Aorta (tissue), 5 donors: ENCODE measurements around the gene XPC. TPM values are rescaled to one million over a fixed set of nuclear protein-coding genes. Genes with fewer than 3 reads are reported as not detected.
"Not testable (repeated sequence)": the region's sequence is repeated elsewhere in the genome, so short reads cannot be mapped to it uniquely, and the experiment has no call there.

ENCODE experiments used
- ATAC-seq: fragments of 200-7000 bp; cut with Tn5 transposase; one replicate; pipeline ENCODE4 v1.9.1; 2022; ENCODE audit warnings: moderate library complexity; ENCODE audit not compliant: low FRiP score
- DNase-seq, 2 donors: peaks; one replicate each; pipeline ENCODE4 v3.0.0-alpha.2; 2020
- H3K27ac ChIP-seq, 2 donors: one replicate each; pipeline ENCODE4 v1.5.1; 2013; ENCODE audit warnings: low read length in 2 of 2, mild to moderate bottlenecking in 2 of 2, moderate library complexity in 2 of 2, control low read depth in 1 of 2, inconsistent platforms in 1 of 2, low read depth in 1 of 2
- H3K27me3 ChIP-seq, 2 donors: one replicate each; pipeline ENCODE4 v1.6.1; 2013; ENCODE audit warnings: control low read depth in 1 of 2, low read length in 1 of 2, mild to moderate bottlenecking in 1 of 2, moderate library complexity in 1 of 2; ENCODE audit not compliant: insufficient read depth in 2 of 2, control insufficient read depth in 1 of 2
- H3K36me3 ChIP-seq, 2 donors: one replicate each; pipeline ENCODE4 v1.6.1; 2013; ENCODE audit warnings: control low read depth in 1 of 2, low read length in 1 of 2, mild to moderate bottlenecking in 1 of 2; ENCODE audit not compliant: insufficient read depth in 2 of 2, control insufficient read depth in 1 of 2
- H3K4me1 ChIP-seq, 2 donors: one replicate each; pipeline ENCODE4 v1.6.1; 2013; ENCODE audit warnings: low read length in 2 of 2, control low read depth in 1 of 2, mild to moderate bottlenecking in 1 of 2, moderate library complexity in 1 of 2; ENCODE audit not compliant: insufficient read depth in 2 of 2, control insufficient read depth in 1 of 2
- H3K4me3 ChIP-seq, 2 donors: one replicate each; pipeline ENCODE4 v1.5.1; 2013; ENCODE audit warnings: low read length in 2 of 2, control low read depth in 1 of 2, mild to moderate bottlenecking in 1 of 2
- H3K9me3 ChIP-seq: one replicate; pipeline ENCODE4 v1.6.1; 2013; ENCODE audit warnings: mild to moderate bottlenecking, low read length; ENCODE audit not compliant: control insufficient read depth
- WGBS, 2 donors: extraction: QIAGEN DNeasy Blood & Tissue Kit; methylation state at CpG; one replicate each; pipeline ENCODE4 v1.1.7; 2013; 5-methylcytosine and 5-hydroxymethylcytosine counted together
- intact Hi-C, 2 donors: fragments of 100-400 bp; cut with DNase I; formaldehyde crosslinking; loops; one replicate each; pipeline versions ENCODE4 v1.14.2 to v1.15.0; 2022
- polyA plus RNA-seq, 2 donors: library from polyadenylated mRNA; stranded (reverse); fragments of 200-250 nt; gene quantifications; one replicate each; pipeline ENCODE4 v1.2.3, GENCODE V29; 2013
- total RNA-seq, 2 donors: library from RNA; stranded (reverse); fragmentation: NEBNext Ultra II Directional; extraction: Animal tissue kit (Norgen Biotek cat#: 25700); gene quantifications; one replicate each; pipeline ENCODE4 v1.2.1, GENCODE V29; 2021
- donor health status: healthy with polysubstance abuse.
- donor health status: Bipolar disorder and iron deficiency.
- donor health status: DM: no; HTN: no; CAD: no.
- donor health status: DM: no; HTN: no; CAD: no.
- donor health status: DM: yes; HTN: yes; CAD: no.

Gene XPC
- total and polyA plus RNA-seq, 4 donors = 14.3 to 37.1 (median 33.2) TPM

DNA sequence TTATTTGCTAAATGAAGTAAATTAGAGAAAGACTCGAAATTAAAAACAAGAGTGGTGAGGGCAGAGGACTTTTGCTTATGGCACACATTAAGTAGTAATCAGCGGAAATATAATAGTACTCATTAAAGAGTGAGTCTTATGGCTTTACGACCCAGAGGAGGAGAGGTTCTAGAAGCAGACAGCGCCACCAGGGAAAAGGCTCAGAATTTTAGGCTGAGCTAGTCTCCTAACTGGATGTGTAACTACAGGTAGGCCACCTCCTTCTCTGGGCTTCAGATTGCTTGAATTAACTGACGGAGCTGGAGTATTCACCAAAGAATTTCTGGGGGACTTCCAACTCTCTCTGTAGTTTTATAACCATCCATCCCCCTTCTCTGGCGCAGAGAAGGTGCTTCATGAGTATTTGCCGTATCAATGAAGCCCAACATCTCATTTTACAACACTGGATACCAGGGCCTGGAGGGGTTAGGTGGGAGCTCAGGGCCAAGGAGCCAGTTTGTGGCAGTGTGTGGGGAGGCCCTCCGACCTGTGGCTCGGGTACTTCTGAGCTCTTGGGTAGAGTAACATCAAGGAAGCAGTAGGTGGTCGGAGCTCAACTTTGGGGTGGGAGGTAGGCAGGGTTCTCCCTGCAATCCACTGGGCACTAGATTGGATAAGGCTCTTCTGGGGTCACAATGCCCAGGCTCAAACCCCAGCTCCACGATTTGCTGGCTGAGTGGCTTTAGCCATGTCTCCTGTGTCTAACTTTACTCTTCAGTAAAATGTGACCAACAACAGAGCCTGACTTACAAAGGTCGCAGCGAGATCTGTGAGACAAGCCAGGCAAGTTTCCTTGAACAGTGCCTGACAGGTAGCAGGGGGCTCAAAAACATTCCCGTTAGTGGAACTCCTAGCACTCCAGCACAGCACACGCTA, 54.8 kb downstream of the XPC start:
- 54 to 56% methylated on average over 15 of the region's 15 CpGs for WGBS, 2 donors
- DNase-seq = no peak
- intact Hi-C loops = loop anchor here in 1 of 2 donors (5.0 to 10.0 kb wide), 2 partner anchors 51 to 226 kb away; partner anchors contain the start of genes LSM3 and XPC
- no peak overlapping the region for H3K27ac ChIP-seq
- ATAC-seq = no peak
- no peaks in the 10 kb centered on the region for H3K9me3 ChIP-seq
- H3K36me3 ChIP-seq = no peaks in the 10 kb centered on the region
- H3K27me3 ChIP-seq = no peaks in the 10 kb centered on the region
- peak overlapping the region; percentile 45 to 91 for H3K4me3 ChIP-seq
- no peaks in the 10 kb centered on the region for H3K4me1 ChIP-seq

DNA sequence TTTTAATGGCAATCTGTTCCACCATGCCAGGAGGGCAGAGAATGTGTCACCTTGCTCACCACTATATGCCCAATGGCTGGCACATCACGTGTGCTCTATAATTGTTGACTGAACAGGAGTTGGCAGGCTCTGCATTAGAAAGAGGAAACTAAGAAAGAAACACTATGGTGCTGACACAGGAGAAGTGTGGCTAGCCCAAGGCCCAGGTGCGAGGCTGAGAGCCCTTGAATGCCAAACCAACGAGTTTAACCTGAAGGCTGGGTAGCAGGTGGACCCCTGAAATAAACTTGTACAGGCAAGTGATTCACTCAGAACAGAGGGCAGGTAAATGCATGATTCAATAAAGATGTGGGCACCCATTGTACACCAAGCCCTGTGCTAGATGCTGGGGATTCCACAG, 56.1 kb downstream of the XPC start:
- Histone ChIP-seq H3K4me1 (no peaks in the 10 kb centered on the region), H3K27ac (no peak overlapping the region), H3K4me3 (no peak overlapping the region), H3K36me3 (no peaks in the 10 kb centered on the region), H3K9me3 (no peaks in the 10 kb centered on the region), H3K27me3 (no peaks in the 10 kb centered on the region)
- DNase-seq (no peak), ATAC-seq (no peak)
- intact Hi-C loops = loop anchor here in 1 of 2 donors (5.0 to 10.0 kb wide), 2 partner anchors 52 to 225 kb away; partner anchors contain the start of genes LSM3 and XPC
- WGBS, 2 donors = 92% methylated on average over 3 of the region's 3 CpGs

DNA sequence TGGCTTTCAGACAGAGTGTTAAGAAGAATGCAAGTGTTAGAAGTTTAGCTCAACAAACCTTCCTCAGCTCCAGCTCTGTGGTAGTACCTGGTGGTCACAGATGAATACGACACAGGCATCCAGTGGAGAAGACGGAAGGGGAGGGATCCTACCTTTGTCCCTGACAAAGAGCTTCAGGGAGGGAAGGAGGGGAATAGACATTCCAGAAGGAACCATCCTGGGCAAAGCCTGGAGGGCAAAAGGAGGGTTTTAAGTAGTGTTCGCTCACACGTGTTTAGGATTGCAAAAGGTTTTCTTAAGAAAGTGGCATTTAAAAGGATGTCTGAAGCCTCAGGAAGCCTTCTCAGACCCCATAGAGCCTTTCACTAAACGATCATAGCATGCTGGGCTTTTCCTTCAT, 56.5 kb downstream of the XPC start:
- Histone ChIP-seq H3K4me1 (no peaks in the 10 kb centered on the region), H3K27ac (no peak overlapping the region), H3K9me3 (no peaks in the 10 kb centered on the region), H3K4me3 (no peak overlapping the region), H3K27me3 (no peaks in the 10 kb centered on the region), H3K36me3 (no peaks in the 10 kb centered on the region)
- WGBS, 2 donors = 90% methylated on average over 5 of the region's 5 CpGs
- DNase-seq (no peak), ATAC-seq (no peak)
- intact Hi-C loops = loop anchor here in 1 of 2 donors (5.0 to 10.0 kb wide), 2 partner anchors 53 to 225 kb away; partner anchors contain the start of genes LSM3 and XPC

- not testable (repeated sequence) for H3K27ac ChIP-seq, DNase-seq, H3K4me3 ChIP-seq, H3K9me3 ChIP-seq, H3K36me3 ChIP-seq, H3K4me1 ChIP-seq, H3K27me3 ChIP-seq, ATAC-seq
- intact Hi-C loops = loop anchor here in 1 of 2 donors (5.0 to 10.0 kb wide), 2 partner anchors 54 to 224 kb away; partner anchors contain the start of genes LSM3 and XPC
- 96 to 97% methylated on average over 2 of the region's 2 CpGs for WGBS, 2 donors
Observed at GRCh38 chr3:14120921-14121448, 57.4 kb downstream of the XPC start.

GRCh38 chr3:14120111-14120920, 58.1 kb downstream of the XPC start:
- ATAC-seq (no peak), DNase-seq (no peak)
- WGBS, 2 donors = 96% methylated on average over 11 of the region's 11 CpGs
- intact Hi-C loops = loop anchor here in 1 of 2 donors (5.0 to 10.0 kb wide), 2 partner anchors 54 to 223 kb away; partner anchors contain the start of genes LSM3 and XPC
- no peaks in the 10 kb centered on the region for H3K27me3 ChIP-seq
- H3K4me1 ChIP-seq = no peaks in the 10 kb centered on the region
- peaks cover 3% of the 10 kb centered on the region in 2 donors for H3K36me3 ChIP-seq
- H3K9me3 ChIP-seq = no peaks in the 10 kb centered on the region
- H3K27ac ChIP-seq = no peak overlapping the region
- no peak overlapping the region for H3K4me3 ChIP-seq

DNA sequence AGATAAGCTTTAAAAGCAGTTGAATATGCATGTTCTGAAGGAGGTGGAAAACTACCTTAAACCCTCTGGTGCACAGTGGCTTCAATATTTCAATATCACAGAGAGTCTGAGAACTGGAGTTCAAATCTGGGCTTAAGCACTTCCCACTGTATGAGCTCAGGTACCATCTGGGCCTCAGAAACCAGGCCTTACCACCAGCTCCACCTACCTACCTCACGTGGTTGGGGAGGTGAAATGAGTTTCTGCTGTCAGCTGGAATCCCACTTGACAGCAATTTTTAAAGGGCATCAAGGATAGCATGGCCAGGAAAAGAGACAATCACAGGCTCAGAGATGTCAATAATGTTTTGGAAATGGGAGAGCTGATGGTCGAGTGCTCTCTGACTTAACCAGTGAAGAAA, 58.8 kb downstream of the XPC start:
- H3K36me3 ChIP-seq = peaks cover 3 to 4% of the 10 kb centered on the region in 2 donors
- intact Hi-C loops = loop anchor here in 1 of 2 donors (5.0 to 10.0 kb wide), 2 partner anchors 55 to 222 kb away; partner anchors contain the start of genes LSM3 and XPC
- no peaks in the 10 kb centered on the region for H3K27me3 ChIP-seq
- H3K27ac ChIP-seq = no peak overlapping the region
- 89 to 96% methylated on average over 2 of the region's 2 CpGs for WGBS, 2 donors
- H3K4me3 ChIP-seq = no peak overlapping the region
- H3K9me3 ChIP-seq = no peaks in the 10 kb centered on the region
- H3K4me1 ChIP-seq = no peaks in the 10 kb centered on the region
- ATAC-seq (no peak), DNase-seq (no peak)

GRCh38 chr3:14118400-14119381, 59.7 kb downstream of the XPC start:
- peaks cover 3 to 4% of the 10 kb centered on the region in 2 donors for H3K36me3 ChIP-seq
- 59 to 63% methylated on average over 13 of the region's 13 CpGs for WGBS, 2 donors
- no peak overlapping the region for H3K4me3 ChIP-seq
- H3K9me3 ChIP-seq = no peaks in the 10 kb centered on the region
- no peak for DNase-seq
- intact Hi-C loops = no loop called here
- no peaks in the 10 kb centered on the region for H3K27me3 ChIP-seq
- no peaks in the 10 kb centered on the region for H3K4me1 ChIP-seq
- no peak for ATAC-seq
- H3K27ac ChIP-seq = no peak overlapping the region
